Astrocyte of the spinal cord (primary cell): ENCODE data around the gene PATJ.
"Not testable (repeated sequence)": the region's sequence is repeated elsewhere in the genome, so short reads cannot be mapped to it uniquely, and the experiment has no call there.

Source experiments
- DNase-seq: peaks from one replicate; pipeline ENCODE4 v3.0.0; 2011; ENCODE audit warnings: low read depth, low spot score
- H3K4me3 ChIP-seq: 2 replicates; pipeline ENCODE4 v1.5.1; 2011; ENCODE audit warnings: low read depth, mild to moderate bottlenecking, low read length, moderate library complexity
- in situ Hi-C: cut with HindIII; loops from 2 replicates; pipeline ENCODE4 v1.10.0; 2017; ENCODE audit warnings: low sequenced_read_pairs
- TF ChIP-seq, protein P1 (sequence below): IDR thresholded peaks from 2 replicates; pipeline ENCODE4 v1.5.1; 2012; ENCODE audit warnings: low read depth, mild to moderate bottlenecking, low read length, inconsistent platforms

PATJ gene

DNA sequence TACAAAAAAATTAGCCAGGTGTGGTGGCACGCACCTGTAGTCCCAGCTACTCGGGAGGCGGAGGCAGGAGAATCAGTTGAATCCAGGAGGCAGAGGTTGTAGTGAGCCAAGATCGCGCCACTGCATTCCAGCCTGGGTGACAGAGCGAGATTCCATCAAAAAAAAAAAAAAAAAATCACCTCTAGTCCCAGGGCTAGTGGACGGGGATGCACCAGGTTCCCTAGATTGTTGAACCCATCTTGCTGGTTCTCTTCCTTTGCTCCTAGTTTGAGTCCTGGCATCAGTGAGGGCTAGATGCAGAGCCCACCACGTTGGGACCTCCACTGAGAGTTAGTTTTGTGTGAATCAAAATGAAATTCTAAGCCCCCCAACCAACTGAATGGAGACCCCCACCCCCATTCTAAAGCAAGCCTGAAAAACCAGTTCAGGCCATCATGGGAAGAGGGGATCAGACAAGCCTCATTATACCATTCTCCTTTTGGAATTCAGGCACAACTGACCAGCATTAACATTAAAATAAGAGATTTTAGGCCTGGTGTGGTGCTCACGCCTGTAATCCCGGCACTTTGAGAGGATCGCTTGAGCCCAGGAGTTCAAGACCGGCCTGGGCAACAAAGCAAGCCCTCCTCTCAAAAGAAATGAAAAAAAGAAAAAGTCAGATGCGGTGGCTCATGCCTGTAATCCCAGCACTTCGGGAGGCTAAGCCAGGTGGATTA lies 434.5 kb downstream of the PATJ start:
- H3K4me3 ChIP-seq = no peak overlapping the region
- in situ Hi-C loops = no loop called here
- TF ChIP-seq, protein P1, sequence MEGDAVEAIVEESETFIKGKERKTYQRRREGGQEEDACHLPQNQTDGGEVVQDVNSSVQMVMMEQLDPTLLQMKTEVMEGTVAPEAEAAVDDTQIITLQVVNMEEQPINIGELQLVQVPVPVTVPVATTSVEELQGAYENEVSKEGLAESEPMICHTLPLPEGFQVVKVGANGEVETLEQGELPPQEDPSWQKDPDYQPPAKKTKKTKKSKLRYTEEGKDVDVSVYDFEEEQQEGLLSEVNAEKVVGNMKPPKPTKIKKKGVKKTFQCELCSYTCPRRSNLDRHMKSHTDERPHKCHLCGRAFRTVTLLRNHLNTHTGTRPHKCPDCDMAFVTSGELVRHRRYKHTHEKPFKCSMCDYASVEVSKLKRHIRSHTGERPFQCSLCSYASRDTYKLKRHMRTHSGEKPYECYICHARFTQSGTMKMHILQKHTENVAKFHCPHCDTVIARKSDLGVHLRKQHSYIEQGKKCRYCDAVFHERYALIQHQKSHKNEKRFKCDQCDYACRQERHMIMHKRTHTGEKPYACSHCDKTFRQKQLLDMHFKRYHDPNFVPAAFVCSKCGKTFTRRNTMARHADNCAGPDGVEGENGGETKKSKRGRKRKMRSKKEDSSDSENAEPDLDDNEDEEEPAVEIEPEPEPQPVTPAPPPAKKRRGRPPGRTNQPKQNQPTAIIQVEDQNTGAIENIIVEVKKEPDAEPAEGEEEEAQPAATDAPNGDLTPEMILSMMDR = no peak
- DNase-seq = no peak

DNA sequence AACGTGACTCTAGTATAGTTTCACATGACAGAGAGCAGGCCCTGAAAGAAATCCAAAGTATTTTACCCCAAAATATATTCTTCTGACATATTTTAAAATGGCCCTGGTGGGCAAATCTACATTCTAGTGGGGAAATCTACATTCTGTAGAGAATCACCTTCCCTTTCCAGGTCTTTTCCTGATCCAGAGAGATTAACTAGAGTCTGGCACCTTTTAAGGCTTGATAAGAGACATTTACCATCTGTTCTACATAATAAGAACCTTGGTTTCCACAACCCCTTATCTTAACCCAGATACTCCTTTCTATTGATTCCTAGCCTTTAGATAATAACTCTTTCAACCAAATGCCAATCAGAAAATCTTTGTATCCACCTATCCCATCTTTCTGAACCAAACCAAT lies 435.3 kb downstream of the PATJ start:
- no peak for DNase-seq

DNA sequence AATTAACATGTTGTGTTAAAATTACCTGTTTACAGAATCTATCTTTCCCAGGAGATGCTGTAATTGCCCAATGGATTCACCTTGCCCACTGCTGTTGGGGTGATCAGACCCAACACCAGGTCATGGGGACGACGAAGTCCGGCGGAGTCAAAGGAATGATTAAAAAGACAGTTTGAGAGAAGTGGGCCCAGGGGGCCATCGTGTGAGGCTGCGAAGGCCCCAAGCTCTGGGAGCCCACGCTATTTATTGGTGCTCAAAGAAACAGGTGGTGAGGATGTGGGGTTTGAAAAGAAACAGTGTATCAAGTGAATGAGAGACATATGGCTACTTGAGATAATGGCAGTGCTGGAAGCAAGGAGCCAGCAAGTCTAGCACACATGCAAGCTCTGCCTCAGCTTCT lies 436.1 kb downstream of the PATJ start:
- H3K4me3 ChIP-seq = no peak overlapping the region
- DNase-seq = no peak
- in situ Hi-C loops = no loop called here
- TF ChIP-seq, protein P1 = no peak

More for the DNA sequence above, 435.3 kb downstream of the PATJ start:
- TF ChIP-seq, protein P1 = no peak
- in situ Hi-C loops = no loop called here
- no peak overlapping the region for H3K4me3 ChIP-seq

DNA sequence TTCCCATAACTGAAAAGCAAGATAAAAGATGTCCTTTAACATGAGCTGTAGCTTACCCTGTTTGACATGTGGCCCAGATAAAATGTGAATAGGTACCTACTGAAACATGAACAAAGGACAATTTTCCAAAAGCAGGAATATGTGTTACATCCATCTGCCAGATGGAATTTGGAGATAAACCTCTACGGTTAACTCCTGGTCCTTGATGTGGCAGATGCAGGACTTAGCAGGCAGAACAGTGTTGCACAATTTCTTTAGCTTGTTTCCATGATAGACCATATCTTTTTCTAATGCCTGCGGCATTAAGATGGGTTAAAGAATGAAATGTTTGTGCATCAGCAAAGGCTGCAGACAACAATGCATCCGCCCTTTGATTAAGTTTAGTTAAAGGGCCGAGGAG lies 437.8 kb downstream of the PATJ start:
- in situ Hi-C loops, DNase-seq, H3K4me3 ChIP-seq: not testable (repeated sequence)

DNA sequence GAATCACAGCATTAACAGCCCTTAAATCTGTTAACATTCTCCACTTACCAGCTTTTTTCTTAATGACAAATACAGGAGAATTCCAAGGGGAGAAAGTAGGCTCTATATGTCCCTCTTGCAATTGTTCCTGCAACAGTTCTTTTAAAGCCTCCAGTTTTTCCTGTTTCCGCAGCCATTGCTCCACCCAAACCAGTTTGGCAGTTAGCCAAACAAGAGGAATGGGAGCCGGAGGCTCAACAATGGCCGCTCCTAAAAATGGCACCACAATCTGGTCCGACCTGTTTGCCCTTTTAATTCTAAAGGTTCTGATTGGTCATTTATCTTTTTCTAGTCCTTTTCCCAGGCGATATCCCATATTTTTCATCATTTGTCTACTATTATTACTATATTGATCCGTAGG lies 438.4 kb downstream of the PATJ start:
- H3K4me3 ChIP-seq = no peak overlapping the region
- in situ Hi-C loops = no loop called here
- TF ChIP-seq, protein P1 = no peak
- no peak for DNase-seq

DNA sequence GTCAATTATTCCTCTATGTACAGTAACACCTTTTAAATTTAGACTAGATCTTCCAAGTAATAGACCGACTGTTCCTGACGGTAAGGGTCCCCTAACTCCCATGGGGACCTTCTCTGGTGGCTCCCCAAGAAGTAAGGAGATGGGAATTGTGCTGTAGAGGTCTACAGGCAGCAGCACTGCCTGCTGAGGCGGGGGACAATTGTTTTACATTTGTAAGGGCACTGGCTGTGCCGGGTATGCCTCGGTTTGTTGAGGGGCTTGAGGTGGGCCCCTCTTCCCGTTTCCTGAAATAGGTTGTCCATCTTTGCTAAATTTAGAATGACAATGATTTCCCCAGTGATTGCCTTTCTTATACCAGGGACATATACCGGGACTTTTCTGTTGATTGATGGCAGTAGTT lies 439.3 kb downstream of the PATJ start:
- TF ChIP-seq, protein P1 = no peak
- in situ Hi-C loops = no loop called here
- no peak for DNase-seq
- no peak overlapping the region for H3K4me3 ChIP-seq

DNA sequence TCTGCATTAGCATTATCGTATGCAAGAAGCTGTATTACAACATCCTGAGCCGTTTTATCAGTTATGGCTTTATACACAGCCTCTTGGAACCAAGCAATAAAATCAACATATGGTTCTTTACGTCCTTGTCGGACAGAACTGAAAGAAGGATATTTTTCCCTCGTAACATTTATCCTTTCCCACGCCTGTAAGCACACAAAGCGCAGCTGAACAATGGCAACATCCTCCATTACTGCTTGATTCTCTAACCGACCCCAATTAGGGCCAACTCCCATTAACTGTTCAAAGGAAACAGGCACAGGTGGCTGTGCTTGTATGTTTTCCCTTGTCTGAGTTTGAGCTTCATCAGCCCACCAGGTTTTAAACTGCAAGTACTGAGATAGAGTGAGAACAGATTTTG lies 439.9 kb downstream of the PATJ start:
- DNase-seq, H3K4me3 ChIP-seq, in situ Hi-C loops: not testable (repeated sequence)

DNA sequence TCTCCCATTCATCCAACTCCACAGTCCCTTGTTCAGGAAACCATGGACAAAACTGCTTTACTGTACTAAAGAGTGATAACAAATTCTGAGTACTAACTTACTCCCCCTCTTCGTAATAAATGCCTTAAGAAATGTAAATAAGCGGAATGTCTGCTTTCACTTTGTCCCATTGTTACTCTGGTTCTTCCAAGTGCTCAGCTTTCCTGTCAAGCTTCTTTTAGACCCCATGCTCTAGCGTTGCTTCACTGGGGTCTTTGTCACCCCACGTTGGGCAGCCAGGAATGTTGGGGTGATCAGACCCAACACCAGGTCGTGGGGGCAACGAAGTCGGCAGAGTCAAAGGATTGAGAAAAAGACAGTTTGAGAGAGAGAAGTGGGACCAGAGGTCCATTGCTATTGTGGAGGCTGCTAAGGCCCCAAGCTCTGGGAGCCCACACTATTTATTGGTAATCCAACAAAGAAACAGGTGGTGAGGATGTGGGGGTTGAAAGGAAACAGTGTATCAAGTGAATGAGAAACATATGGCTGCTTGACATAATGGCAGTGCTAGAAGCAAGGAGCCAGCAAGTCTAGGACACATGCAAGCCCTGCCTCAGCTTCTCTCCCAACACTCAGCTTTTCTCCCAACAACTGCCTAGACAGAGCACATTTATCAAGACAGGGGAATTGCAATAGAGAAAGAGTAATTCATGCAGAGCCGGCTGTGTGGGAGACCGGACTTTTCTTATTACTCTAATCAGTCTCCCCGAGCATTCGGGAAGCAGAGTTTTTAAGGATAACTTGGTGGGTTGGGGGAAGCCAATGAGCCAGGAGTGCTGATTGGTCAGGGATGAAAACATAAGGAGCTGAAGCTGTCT lies 441.1 kb downstream of the PATJ start:
- H3K4me3 ChIP-seq, DNase-seq, in situ Hi-C loops: not testable (repeated sequence)
